Testis (tissue), 2 donors: ENCODE measurements around the gene LSM3.

Experiments
- POLR2A ChIP-seq: fragments of 450-650 bp; IDR thresholded peaks from one replicate; pipeline ENCODE4 v1.6.1; 2017; ENCODE audit warnings: antibody characterized with exemption, mild to moderate bottlenecking, moderate library complexity
- TF ChIP-seq, protein P1 (sequence below), 3 experiments: fragments of 450-650 bp in 2 of 3; fragments of 200-600 bp in 1 of 3; sonication (generic) in 1 of 3; IDR thresholded peaks; one replicate each; pipeline ENCODE4 v1.5.1; 2016 to 2019; ENCODE audit warnings: antibody characterized with exemption in 3 of 3, mild to moderate bottlenecking in 2 of 3, moderate library complexity in 1 of 3

DNA sequence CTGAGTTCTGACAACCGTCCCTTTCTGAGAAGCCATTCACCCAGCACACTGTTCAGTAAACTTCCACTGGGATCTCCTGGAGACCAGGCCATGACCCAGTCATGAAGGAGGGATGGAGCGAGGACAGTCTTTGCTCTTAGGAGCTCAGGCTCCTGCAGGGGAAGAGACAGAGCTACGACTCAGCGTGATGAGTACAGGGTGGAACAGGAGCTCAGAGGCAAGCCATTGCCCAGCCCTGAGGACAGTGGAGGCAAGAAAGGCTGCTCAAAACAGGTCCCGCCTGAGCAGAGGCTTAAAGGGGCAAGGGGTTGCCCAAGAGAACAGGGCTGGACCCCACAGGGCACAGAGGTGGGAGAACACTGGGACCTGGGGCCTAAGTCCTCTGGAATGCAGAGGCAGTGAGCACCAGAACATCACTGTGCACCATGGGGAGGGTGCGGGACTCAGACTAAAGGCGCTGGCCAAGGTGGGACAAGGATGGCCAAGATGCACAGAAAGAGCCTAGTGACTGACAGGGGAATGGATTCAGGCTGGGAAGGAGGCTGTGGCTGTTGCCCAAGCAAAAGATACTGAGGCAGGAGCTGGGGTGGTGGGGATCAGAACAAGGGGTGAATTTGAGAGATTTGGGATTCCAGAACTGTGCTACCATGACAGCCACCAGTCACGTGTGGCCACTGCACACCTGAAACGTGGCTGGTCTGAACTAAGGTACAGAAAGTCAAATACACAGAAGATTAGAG lies 28.0 kb upstream of the LSM3 start:
- TF ChIP-seq, protein P1, sequence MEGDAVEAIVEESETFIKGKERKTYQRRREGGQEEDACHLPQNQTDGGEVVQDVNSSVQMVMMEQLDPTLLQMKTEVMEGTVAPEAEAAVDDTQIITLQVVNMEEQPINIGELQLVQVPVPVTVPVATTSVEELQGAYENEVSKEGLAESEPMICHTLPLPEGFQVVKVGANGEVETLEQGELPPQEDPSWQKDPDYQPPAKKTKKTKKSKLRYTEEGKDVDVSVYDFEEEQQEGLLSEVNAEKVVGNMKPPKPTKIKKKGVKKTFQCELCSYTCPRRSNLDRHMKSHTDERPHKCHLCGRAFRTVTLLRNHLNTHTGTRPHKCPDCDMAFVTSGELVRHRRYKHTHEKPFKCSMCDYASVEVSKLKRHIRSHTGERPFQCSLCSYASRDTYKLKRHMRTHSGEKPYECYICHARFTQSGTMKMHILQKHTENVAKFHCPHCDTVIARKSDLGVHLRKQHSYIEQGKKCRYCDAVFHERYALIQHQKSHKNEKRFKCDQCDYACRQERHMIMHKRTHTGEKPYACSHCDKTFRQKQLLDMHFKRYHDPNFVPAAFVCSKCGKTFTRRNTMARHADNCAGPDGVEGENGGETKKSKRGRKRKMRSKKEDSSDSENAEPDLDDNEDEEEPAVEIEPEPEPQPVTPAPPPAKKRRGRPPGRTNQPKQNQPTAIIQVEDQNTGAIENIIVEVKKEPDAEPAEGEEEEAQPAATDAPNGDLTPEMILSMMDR (IDR thresholded peaks at IDR 0.05) = no peak
- TF ChIP-seq POLR2A = no peak
